C4-2B (cell line): ENCODE data around the gene VIPR1.

Experiments
- ZFX ChIP-seq: fragments of 450-650 bp; IDR thresholded peaks from 2 replicates; pipeline ENCODE4 v1.6.1; 2017
- TF ChIP-seq, protein P1 (sequence below): fragments of 450-650 bp; conservative IDR thresholded peaks from 2 replicates; pipeline ENCODE4 v1.5.1; 2017; ENCODE audit warnings: mild to moderate bottlenecking

DNA sequence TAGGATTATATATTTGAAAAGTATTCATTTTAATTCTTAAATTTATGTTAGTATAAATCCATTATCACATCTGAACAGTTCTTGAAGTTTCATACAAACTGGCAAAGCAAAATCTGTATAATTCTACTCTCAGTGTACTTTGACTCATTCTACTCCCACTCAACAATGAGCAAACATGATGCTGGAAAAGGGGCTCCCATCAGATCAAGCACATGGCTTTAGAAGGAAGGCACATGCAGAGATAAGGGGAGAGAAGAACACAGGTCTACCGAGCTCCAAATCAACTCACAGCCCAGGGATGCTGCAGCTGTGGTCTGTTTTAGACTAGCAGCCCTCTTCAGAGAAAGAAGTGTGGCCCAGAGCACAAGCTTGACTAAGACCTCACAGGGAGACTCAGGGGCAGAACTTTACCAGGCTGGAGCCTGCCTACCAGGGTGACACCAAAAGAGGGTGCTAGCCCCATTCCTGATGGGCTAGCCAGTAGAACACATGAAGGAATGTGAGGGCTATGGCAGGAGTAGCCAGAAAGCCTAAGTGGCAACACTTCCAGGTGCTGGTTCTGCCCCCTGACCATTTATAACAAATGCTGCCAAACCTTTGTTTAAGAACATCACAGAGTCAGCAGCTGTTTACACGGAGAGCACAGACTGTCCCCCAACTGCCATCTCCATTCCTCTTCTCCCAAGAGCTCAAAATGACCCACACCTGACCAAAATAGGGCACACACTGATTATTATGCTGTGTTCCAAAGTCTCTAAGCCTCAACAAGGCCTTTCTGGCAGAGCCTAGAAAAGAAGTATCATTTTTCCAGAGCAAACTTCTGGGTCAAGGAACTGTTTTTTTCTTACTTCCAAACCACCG, 59.8 kb downstream of the VIPR1 start:
- TF ChIP-seq, protein P1, sequence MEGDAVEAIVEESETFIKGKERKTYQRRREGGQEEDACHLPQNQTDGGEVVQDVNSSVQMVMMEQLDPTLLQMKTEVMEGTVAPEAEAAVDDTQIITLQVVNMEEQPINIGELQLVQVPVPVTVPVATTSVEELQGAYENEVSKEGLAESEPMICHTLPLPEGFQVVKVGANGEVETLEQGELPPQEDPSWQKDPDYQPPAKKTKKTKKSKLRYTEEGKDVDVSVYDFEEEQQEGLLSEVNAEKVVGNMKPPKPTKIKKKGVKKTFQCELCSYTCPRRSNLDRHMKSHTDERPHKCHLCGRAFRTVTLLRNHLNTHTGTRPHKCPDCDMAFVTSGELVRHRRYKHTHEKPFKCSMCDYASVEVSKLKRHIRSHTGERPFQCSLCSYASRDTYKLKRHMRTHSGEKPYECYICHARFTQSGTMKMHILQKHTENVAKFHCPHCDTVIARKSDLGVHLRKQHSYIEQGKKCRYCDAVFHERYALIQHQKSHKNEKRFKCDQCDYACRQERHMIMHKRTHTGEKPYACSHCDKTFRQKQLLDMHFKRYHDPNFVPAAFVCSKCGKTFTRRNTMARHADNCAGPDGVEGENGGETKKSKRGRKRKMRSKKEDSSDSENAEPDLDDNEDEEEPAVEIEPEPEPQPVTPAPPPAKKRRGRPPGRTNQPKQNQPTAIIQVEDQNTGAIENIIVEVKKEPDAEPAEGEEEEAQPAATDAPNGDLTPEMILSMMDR: no peak
- no peak for TF ChIP-seq ZFX
